ENCODE results near the gene AFP.

AFP gene

DNA sequence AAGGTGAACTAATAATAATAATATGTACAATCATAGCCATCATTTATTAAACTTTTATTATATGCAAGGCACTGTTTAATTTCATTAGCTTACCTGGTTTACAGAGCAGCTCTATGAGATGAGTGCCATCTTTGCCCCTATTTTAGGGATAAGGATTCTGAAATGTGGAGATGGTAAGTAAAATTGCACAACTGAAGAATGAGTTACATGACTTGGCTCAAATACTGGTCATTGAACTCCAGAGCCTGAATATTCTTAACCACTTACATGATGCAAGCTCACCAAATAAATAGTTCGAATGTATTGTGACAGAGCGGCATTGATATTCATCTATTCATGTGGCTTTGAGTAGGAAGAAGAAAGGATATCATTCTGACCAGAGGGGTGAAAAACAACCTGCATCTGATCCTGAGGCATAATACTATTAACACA is 20.2 kb upstream of the AFP start:
- DNase-seq, result no peak

DNA sequence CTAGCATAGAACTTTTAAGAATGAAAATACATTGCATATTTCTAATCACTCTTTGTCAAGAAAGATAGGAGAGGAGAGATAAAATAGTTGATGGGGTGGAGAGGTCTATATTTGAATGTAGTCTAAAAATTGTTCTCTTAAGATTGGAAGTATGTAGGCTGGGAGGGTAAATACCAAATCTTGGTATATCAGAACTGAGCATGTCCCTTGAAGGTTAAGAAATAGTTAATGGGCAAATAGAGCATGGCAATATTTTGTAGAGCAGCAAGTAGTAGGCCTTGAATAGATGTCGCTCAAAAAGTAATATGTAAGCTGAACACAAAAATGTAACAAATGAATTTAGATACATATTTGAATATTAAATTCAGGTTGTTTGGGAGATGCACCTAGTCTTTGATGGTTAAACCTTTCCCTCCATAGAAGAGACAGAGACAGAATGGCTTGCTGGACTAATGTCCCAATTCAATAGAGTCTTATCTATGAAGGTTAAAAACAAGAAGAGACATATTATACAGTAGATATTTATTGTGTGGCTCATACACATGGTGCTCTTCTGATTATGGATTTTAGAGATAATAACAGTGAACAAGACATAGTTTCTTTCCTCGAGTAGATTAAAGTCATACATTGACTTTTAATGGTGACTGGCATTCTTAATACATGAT is 19.5 kb upstream of the AFP start:
- DNase-seq, result no peak

GRCh38 chr4:73417342-73417741 is 18.7 kb upstream of the AFP start:
- no peak for DNase-seq

DNA sequence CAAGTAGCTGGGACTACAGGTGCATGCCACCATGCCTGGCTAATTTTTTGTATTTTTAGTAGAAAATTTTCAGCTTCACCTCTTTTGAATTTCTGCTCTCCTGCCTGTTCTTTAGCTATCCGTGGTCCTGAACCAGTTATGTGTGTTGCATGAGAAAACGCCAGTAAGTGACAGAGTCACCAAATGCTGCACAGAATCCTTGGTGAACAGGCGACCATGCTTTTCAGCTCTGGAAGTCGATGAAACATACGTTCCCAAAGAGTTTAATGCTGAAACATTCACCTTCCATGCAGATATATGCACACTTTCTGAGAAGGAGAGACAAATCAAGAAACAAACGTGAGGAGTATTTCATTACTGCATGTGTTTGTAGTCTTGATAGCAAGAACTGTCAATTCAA is 18.0 kb upstream of the AFP start:
- peak; percentile 2 for DNase-seq

GRCh38 chr4:73418677-73419076 is 17.3 kb upstream of the AFP start:
- DNase-seq, result no peak

DNA sequence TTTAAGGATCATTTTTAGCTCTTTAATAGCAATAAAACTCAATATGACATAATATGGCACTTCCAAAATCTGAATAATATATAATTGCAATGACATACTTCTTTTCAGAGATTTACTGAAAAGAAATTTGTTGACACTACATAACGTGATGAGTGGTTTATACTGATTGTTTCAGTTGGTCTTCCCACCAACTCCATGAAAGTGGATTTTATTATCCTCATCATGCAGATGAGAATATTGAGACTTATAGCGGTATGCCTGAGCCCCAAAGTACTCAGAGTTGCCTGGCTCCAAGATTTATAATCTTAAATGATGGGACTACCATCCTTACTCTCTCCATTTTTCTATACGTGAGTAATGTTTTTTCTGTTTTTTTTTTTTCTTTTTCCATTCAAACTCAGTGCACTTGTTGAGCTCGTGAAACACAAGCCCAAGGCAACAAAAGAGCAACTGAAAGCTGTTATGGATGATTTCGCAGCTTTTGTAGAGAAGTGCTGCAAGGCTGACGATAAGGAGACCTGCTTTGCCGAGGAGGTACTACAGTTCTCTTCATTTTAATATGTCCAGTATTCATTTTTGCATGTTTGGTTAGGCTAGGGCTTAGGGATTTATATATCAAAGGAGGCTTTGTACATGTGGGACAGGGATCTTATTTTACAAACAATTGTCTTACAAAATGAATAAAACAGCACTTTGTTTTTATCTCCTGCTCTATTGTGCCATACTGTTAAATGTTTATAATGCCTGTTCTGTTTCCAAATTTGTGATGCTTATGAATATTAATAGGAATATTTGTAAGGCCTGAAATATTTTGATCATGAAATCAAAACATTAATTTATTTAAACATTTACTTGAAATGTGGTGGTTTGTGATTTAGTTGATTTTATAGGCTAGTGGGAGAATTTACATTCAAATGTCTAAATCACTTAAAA is 16.6 kb upstream of the AFP start:
- no peak for DNase-seq

GRCh38 chr4:73420615-73421014 is 15.4 kb upstream of the AFP start:
- DNase-seq, result no peak

GRCh38 chr4:73421708-73422457 is 14.1 kb upstream of the AFP start:
- DNase-seq, result no peak

GRCh38 chr4:73422458-73422752 is 13.6 kb upstream of the AFP start:
- no peak for DNase-seq

GRCh38 chr4:73423184-73423583 is 12.8 kb upstream of the AFP start:
- DNase-seq, result no peak

DNA sequence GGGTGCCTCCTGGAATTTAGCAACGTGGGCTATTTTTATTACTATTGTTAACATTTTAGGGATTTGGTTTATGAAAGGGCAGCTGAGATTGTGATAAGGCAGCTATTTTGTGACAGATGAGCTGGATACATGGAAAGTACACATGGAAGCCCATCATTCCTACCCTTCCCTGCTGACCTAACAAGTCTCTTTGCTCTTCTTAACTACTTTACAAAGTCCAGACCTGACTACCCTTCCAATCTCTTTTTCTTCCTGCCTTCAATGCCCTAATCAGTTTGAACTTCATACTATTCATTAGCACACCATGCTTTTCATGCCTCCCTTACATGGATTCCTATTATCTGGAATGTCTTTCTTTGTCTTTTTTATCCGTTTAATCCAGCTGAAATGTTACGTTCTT is 9.4 kb upstream of the AFP start:
- DNase-seq, result no peak

DNA sequence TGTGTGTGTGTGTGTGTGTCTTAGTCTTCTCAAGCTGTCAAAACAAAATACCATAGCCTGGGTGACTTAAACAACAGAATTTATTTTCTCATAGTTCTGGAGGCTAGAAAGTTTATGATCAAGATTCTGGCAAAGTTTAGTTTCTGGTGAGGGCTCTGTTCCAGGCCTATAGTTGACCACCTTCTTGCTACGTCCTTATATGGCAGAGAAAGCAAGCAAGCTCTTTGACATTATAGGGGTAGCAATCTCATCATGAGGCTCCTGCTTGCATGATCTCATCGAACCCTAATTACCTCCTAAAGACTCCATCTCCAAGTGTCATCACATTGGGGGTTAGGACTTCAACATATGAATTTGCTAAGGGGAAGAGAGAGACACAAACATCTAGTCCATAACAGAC is 6.9 kb upstream of the AFP start:
- DNase-seq, result no peak

GRCh38 chr4:73429826-73430587 is 6.0 kb upstream of the AFP start:
- no peak for DNase-seq

DNA sequence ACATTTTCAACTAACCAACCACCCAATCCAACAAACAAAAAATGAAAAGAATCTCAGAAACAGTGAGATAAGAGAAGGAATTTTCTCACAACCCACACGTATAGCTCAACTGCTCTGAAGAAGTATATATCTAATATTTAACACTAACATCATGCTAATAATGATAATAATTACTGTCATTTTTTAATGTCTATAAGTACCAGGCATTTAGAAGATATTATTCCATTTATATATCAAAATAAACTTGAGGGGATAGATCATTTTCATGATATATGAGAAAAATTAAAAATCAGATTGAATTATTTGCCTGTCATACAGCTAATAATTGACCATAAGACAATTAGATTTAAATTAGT is 4.2 kb upstream of the AFP start:
- no peak for DNase-seq

DNA sequence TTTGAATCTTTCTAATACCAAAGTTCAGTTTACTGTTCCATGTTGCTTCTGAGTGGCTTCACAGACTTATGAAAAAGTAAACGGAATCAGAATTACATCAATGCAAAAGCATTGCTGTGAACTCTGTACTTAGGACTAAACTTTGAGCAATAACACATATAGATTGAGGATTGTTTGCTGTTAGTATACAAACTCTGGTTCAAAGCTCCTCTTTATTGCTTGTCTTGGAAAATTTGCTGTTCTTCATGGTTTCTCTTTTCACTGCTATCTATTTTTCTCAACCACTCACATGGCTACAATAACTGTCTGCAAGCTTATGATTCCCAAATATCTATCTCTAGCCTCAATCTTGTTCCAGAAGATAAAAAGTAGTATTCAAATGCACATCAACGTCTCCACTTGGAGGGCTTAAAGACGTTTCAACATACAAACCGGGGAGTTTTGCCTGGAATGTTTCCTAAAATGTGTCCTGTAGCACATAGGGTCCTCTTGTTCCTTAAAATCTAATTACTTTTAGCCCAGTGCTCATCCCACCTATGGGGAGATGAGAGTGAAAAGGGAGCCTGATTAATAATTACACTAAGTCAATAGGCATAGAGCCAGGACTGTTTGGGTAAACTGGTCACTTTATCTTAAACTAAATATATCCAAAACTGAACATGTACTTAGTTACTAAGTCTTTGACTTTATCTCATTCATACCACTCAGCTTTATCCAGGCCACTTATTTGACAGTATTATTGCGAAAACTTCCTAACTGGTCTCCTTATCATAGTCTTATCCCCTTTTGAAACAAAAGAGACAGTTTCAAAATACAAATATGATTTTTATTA is 3.6 kb upstream of the AFP start:
- no peak for DNase-seq

GRCh38 chr4:73433140-73433539 is 2.9 kb upstream of the AFP start:
- DNase-seq, result no peak

GRCh38 chr4:73434311-73434710 is 1.7 kb upstream of the AFP start:
- no peak for DNase-seq

- DNase-seq, result no peak
Measured at GRCh38 chr4:73436674-73437557, 895 bp downstream of the AFP start.

- no peak for DNase-seq
Measured at GRCh38 chr4:73437558-73437956, 1.5 kb downstream of the AFP start.

DNA sequence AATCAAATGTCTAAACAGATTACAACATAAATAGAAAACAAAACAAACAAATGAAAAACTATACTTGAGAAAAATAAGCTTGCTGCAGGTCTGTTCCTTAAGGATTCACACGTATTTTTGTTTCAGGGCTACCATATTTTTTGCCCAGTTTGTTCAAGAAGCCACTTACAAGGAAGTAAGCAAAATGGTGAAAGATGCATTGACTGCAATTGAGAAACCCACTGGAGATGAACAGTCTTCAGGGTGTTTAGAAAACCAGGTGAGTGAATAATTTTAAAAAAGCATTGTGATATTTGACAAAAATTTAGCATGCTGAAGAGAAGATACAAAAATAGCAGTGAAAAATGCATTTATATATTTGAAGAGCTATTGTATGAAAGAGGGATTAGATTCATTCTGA is 2.0 kb downstream of the AFP start:
- DNase-seq, result no peak

DNA sequence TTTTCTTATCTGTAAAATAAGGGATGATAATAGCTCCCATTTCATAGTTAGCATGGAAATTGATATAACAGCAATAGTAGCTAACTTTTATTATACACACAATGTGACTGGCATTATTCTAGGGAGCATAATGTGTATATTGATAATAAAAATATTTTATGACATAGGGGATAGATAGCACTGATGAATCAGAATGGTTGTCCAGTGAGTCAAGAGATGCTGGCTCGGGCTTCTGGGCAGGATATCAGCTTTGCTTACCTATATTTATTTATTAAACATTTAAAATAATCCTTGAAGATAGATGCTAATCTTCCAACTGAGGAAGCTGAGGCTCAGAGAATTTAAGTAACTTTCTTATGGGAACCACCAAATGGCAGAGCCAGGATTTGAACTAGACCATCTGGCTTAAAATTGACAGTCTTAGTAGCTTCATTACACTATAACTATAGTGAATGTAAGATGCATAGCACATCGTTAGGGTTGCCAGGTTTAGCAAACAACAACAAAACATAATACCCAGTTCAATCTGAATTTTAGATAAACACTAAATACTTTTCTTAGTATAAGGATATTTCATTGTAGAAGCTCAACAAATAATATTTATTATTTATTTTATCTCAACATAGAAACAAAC is 2.7 kb downstream of the AFP start:
- no peak for DNase-seq

Measured in eye (tissue), 1 donor.